ENCODE data around the gene SNX1.
A peak's percentile ranks its signal among the peaks of the same experiment; 100 is the strongest.
"Not testable (repeated sequence)": the region's sequence is repeated elsewhere in the genome, so short reads cannot be mapped to it uniquely, and the experiment has no call there.

Gene SNX1

GRCh38 chr15:64082757-64083156 lies 13.0 kb upstream of the SNX1 start:
- DNase-seq: no peak

GRCh38 chr15:64089543-64090280 lies 6.1 kb upstream of the SNX1 start:
- DNase-seq: no peak

- no peak for DNase-seq
These were observed 5.3 kb upstream of the SNX1 start for GRCh38 chr15:64090527-64090926.

GRCh38 chr15:64092075-64092820 lies 3.5 kb upstream of the SNX1 start:
- DNase-seq: no peak

- peak; percentile 26 for DNase-seq
These were observed 2.7 kb upstream of the SNX1 start for GRCh38 chr15:64092864-64093626.

- peak; percentile 88 for DNase-seq
These were observed 2.0 kb upstream of the SNX1 start, which contains the start of gene CIAO2A for GRCh38 chr15:64093627-64094417. Gene CIAO2A (minus strand): TSS chr15:64093838. CDS start chr15:64093768, 70 bp downstream.

GRCh38 chr15:64095431-64095794 lies 369 bp upstream of the SNX1 start:
- DNase-seq: no peak

GRCh38 chr15:64096668-64097384 lies 1.0 kb downstream of the SNX1 start:
- no peak for DNase-seq

GRCh38 chr15:64099379-64099778 lies 3.6 kb downstream of the SNX1 start:
- no peak for DNase-seq

GRCh38 chr15:64100958-64101357 lies 5.2 kb downstream of the SNX1 start:
- no peak for DNase-seq

- no peak for DNase-seq
These were observed 6.7 kb downstream of the SNX1 start for GRCh38 chr15:64102497-64102896.

GRCh38 chr15:64105113-64105704 lies 9.4 kb downstream of the SNX1 start:
- no peak for DNase-seq

- DNase-seq: no peak
These were observed 11.6 kb downstream of the SNX1 start for GRCh38 chr15:64107337-64107736.

GRCh38 chr15:64110108-64110701 lies 14.4 kb downstream of the SNX1 start:
- DNase-seq: not testable (repeated sequence)

GRCh38 chr15:64110950-64111678 lies 15.3 kb downstream of the SNX1 start:
- DNase-seq: no peak

- no peak for DNase-seq
These were observed 15.9 kb downstream of the SNX1 start for GRCh38 chr15:64111679-64112050.

GRCh38 chr15:64112073-64112772 lies 16.4 kb downstream of the SNX1 start:
- DNase-seq: no peak

- DNase-seq: no peak
These were observed 17.1 kb downstream of the SNX1 start for GRCh38 chr15:64112904-64113303.

GRCh38 chr15:64117759-64118487 lies 22.1 kb downstream of the SNX1 start:
- no peak for DNase-seq
